Hematopoietic multipotent progenitor cell treated with erythropoietin and hydrocortisone succinate and interleukin-3 and kit ligand, for 17 days (in vitro differentiated cells): ENCODE data around the gene PTMS.

ENCODE experiments used
- DNase-seq: peaks from one replicate; pipeline ENCODE4 v3.0.0-alpha.2; 2015; ENCODE audit warnings: low spot score

The PTMS gene

DNA sequence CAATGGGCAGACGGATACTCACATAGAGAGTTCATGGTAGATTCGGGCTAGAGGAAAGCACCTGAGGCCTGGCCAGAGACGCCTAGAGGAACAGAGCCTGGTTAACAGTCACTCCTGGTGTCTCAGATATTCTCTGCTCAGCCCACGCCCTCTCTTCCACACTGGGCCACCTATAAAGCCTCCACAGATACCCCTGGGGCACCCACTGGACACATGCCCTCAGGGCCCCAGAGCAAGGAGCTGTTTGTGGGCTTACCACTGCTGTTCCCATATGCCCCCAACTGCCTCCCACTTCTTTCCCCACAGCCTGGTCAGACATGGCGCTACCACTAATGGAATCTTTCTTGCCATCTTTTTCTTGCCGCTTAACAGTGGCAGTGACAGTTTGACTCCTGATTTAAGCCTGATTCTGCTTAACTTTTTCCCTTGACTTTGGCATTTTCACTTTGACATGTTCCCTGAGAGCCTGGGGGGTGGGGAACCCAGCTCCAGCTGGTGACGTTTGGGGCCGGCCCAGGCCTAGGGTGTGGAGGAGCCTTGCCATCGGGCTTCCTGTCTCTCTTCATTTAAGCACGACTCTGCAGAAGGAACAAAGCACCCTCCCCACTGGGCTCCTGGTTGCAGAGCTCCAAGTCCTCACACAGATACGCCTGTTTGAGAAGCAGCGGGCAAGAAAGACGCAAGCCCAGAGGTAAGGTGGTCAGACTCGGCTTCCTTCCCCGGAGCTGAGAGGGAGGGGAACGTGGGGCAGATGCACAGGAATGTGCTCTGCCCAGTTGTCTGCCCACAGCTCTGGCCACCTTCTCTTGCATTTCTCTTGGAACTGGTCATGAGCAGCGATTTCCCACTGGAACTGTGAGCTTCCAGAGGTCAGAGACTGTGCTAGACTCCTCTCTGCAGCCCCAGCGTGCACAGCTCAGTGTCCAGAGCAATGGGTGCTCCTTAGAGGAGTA lies 23.1 kb downstream of the PTMS start, which contains the start of gene CD4:
CD4 (plus strand) TSS at position 557 of the 953 bp plus-strand sequence. CDS start 10,611 bp downstream, outside the sequence.
- DNase-seq = no peak

GRCh38 chr12:6790496-6791150 lies 24.5 kb downstream of the PTMS start:
- no peak for DNase-seq

GRCh38 chr12:6791931-6792520 lies 25.9 kb downstream of the PTMS start:
- DNase-seq = no peak

DNA sequence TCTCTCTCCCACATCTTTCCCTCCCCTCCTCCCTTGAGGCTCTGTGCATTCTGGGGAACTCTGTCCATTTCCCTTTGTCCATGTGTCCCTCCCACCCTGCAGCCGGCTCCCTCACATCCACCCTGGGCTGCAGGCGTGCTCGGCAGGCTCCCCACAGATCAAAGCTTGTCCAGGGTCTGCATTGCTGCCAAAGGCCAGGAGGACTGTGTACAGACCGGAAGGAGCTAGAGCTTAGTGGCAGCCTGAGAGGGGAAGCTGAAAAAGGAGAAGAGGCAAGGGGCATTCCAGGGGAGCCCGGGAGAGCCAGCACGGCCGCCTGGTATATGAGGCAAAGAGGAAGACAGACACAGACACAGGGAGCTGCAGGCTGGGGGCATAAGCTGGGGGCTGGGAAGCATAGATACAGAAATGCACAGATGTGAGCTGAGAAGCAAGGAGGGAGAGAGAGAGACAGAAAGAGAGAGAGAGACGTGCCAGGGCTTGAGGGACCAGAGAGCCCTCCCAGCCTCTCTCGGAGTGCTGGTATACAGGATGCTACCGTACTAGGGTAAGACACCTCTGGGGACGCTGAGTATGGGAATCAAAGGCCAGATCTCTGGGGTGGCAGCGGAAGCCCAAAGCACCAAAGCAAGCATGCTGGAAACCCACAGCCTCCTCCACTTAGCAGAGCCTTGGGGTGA lies 26.5 kb downstream of the PTMS start:
- DNase-seq = no peak

GRCh38 chr12:6795088-6795487 lies 28.9 kb downstream of the PTMS start:
- DNase-seq = no peak

DNA sequence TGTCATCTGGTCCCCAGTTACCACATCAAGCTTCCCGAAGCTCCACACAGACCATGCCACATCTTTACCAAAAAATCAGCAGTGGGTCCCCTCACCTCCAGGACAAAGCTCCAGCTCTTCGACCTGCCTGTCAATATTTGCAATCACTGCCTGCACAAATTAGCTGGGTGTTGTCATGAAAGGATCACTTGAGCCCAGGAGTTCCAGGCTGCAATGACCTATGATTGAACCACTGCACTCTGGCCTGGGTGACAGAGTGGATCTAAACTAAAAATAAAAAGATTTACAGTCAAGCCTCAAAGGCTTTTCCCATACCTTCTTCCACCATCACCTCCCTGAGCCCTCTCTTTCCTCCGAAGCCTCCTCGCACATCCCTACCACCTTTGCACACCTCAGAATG lies 30.4 kb downstream of the PTMS start:
- DNase-seq = no peak

GRCh38 chr12:6799147-6799546 lies 33.0 kb downstream of the PTMS start:
- no peak for DNase-seq

GRCh38 chr12:6807170-6807569 lies 41.0 kb downstream of the PTMS start:
- DNase-seq = no peak

DNA sequence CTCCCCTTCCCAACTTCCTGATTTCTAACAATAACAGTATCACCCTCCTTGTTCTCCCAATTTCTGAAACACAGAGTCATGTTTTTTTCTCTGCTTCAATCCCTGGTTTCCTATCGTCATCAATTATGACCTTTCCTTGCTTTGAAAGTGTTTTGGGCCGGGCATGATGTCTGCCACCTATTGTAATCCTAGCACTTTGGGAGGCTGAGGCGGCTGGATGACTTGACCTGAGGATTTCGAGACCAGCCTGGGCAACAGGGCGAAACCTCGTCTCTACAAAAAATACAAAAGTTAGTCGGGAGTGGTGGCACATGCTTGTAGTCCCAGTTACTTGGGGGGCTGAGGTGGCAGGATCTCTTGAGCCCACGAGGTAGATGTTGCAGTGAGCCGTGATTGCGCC lies 42.9 kb downstream of the PTMS start:
- DNase-seq = no peak

- DNase-seq = no peak
These were observed 44.6 kb downstream of the PTMS start for GRCh38 chr12:6810758-6811157.

DNA sequence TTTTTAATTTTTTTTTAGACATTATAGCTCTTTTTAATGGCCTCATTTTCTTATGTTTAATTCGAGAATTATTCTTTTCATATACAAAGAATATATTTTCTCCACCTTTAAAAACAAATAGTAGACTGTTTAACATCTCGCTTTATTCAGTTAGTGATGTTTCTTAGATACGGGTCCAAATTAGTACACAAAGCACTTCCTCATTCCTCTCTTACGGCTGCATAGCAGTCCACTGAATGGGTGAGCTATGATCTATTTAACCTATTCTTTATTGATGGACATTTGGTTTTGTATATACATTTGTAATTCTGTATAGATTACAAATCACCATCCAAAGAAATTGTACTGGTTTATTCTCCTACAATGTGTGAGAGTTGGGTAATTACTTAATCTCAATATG lies 47.2 kb downstream of the PTMS start:
- no peak for DNase-seq

- no peak for DNase-seq
These were observed 50.4 kb downstream of the PTMS start for GRCh38 chr12:6816598-6816997.

DNA sequence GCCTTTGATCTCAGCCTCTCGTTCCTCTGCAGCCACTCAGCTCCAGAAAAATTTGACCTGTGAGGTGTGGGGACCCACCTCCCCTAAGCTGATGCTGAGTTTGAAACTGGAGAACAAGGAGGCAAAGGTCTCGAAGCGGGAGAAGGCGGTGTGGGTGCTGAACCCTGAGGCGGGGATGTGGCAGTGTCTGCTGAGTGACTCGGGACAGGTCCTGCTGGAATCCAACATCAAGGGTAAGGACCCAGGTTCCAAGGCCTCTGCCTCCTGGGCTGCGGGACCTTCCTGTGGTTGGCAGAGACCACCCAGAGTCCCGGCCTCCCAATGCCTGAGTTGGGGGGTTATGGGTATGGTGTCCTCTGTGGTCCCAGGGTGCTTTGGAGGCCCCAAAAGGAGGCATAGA lies 50.9 kb downstream of the PTMS start:
- no peak for DNase-seq

DNA sequence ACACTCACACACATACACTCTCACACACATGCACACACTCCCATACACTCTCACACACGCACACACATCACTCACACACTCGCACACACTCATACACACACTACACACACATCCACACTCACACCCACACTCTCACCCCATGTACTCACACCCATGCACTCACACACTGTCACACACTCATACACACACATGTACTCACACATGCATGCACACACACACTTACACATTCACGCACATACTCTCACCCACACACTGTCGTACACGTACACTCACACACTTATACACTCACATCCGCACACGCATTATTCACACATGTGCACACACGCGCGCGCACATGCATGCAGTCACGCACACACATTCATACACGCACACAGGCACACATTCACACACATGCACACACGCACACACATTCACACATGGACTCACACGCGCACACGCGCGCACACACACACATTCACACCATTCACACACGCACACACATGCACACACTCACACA lies 51.5 kb downstream of the PTMS start:
- no peak for DNase-seq

DNA sequence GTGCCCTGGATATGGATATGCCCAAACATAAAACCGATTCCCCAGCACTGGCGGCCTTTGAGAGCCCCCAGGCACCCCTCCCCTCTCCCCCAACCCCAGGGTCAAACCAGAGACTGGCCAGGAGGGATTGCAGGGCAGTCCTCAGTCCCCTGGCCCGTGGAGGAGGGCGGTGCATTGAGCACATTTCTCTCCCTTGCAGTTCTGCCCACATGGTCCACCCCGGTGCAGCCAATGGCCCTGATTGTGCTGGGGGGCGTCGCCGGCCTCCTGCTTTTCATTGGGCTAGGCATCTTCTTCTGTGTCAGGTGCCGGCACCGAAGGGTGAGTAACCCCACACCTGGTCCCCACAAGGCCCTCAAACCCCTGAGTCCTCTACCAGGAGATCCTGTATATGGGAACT lies 52.1 kb downstream of the PTMS start:
- no peak for DNase-seq

DNA sequence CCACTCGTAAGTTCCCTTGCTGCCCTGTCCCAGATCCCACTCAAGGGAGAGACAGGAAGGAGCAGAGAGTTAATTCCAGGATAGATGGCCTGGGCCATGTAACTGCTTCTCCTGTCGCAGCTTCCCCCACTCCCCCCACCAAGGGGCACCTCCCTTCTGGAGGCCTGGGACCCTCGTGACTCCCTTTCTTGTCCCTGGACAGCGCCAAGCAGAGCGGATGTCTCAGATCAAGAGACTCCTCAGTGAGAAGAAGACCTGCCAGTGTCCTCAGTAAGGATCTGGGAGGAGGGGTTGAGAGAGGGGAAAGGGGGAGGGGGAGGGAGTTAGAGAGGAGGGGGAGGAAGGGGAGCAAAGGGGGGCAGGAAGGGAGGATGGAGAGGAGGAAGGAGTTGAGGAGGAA lies 52.5 kb downstream of the PTMS start:
- DNase-seq = no peak

- no peak for DNase-seq
These were observed 53.2 kb downstream of the PTMS start for GRCh38 chr12:6819106-6820030.

DNA sequence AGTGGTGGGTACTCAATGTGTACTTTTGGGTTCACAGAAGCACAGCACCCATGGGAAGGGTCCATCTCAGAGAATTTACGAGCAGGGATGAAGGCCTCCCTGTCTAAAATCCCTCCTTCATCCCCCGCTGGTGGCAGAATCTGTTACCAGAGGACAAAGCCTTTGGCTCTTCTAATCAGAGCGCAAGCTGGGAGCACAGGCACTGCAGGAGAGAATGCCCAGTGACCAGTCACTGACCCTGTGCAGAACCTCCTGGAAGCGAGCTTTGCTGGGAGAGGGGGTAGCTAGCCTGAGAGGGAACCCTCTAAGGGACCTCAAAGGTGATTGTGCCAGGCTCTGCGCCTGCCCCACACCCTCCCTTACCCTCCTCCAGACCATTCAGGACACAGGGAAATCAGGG lies 54.0 kb downstream of the PTMS start:
- no peak for DNase-seq
